ENCODE measurements around the gene WAPL. TPM values are rescaled to one million over a fixed set of nuclear protein-coding genes. Genes with fewer than 3 reads are reported as not detected.

The WAPL gene
- total and polyA plus RNA-seq, 2 of the 13 experiments (the other 11 are each of a cell fraction or from before 2014, with no cell fraction given): 13.2 to 43.5 TPM

DNA sequence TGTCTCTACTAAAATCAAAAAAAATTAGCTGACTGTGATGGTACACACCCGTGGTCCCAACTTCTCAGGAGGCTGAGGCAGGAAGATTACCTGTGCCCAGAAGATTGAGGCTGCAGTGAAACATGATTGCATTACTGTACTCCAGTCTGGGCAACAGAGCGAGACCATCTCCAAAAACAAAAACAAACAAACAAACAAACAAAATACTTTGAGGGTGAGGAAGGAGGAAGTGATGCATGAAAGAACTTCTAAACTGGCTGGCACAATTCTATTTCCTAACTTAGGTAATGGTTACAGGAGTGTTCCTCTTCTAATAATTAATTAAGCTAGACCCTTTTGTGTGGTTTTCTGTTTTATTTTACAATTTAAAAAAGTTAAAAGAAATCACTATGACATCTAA is 15.5 kb downstream of the WAPL start:
- Histone ChIP-seq H3K27me3 (ENCODE audit: control insufficient read depth in 1 of 2, insufficient read depth in 2 of 2, low read length in 2 of 2) (no peaks in the 10 kb centered on the region), H2AFZ (ENCODE audit: low read length) (no peak overlapping the region), H3K4me1 (ENCODE audit: insufficient read depth, low read length) (no peaks in the 10 kb centered on the region; the same call in 1 of the 2 replicates), H3K79me2 (ENCODE audit: insufficient read depth, low read length) (peaks cover 82% of the 10 kb centered on the region), H4K20me1 (ENCODE audit: insufficient read depth, low read length) (peaks cover 23% of the 10 kb centered on the region), H3K27ac (ENCODE audit: extremely low read length, insufficient read depth, low read length) (no peak overlapping the region), H3K9me3 (ENCODE audit: low read length) (no peaks in the 10 kb centered on the region), H3K4me3 (replicated peaks in 1 of 3; ENCODE audit: insufficient read depth in 1 of 3, low read depth in 2 of 3, low read length in 3 of 3) (no peak overlapping the region), H3K9ac (ENCODE audit: insufficient read depth, low read depth, low read length) (no peak overlapping the region), H3K4me2 (ENCODE audit: low read depth, low read length) (no peak overlapping the region), H3K36me3 (replicated peaks in 1 of 2; ENCODE audit: control insufficient read depth in 1 of 2, insufficient read depth in 2 of 2, low read length in 2 of 2) (peaks cover 10 to 55% of the 10 kb centered on the region in 2 experiments; a peak in 4 of 5 replicates)
- ChIA-PET CTCF (ENCODE audit: low intra/inter-chr PET ratio, low total read pairs) (no interaction called here), POLR2A (no interaction called here)
- DNase-seq (ENCODE audit: low spot score) (no peak), ATAC-seq (no peak), FAIRE-seq (no peak)
- intact Hi-C loops (cut with micrococcal nuclease; ENCODE audit: unreplicated experiment): loop anchor here (2.0 kb wide), 1 partner anchor 33 kb away; no protein-coding TSS in a partner anchor
- in situ Hi-C loops (cut with HindIII; ENCODE audit: extremely low pct_ligation_motif_present, low pct_unique_long_range_greater_than_20kb): no loop called here
- no TSS peak for BruUV-seq (replicated peaks)
- 98% methylated on average over 2 of the region's 2 CpGs for WGBS (ENCODE audit: low lambda C conversion rate)
- TF ChIP-seq EEA1 (CRISPR knock-in tag; IDR thresholded peaks at IDR 0.05; ENCODE audit: borderline replicate concordance) (no peak), SALL2 (CRISPR knock-in tag; IDR thresholded peaks at IDR 0.05) (no peak), TOPORS (CRISPR knock-in tag; IDR thresholded peaks at IDR 0.05) (no peak), SALL1 (CRISPR knock-in tag; IDR thresholded peaks at IDR 0.05) (no peak), TRIM24 (CRISPR knock-in tag; IDR thresholded peaks at IDR 0.05) (no peak), NFYC (CRISPR knock-in tag; IDR thresholded peaks at IDR 0.05) (no peak), MAZ (IDR thresholded peaks at IDR 0.05; ENCODE audit: borderline replicate concordance, low read depth, low read length) (no peak), MAZ (CRISPR knock-in tag; IDR thresholded peaks at IDR 0.05; ENCODE audit: low read depth) (no peak), SIN3A (IDR thresholded peaks at IDR 0.05; ENCODE audit: borderline replicate concordance, low read depth, low read length) (no peak), REXO4 (CRISPR knock-in tag; IDR thresholded peaks at IDR 0.05; ENCODE audit: borderline replicate concordance) (no peak), CEBPG (CRISPR knock-in tag; IDR thresholded peaks at IDR 0.05) (no peak), MBD4 (IDR thresholded peaks at IDR 0.05; ENCODE audit: borderline replicate concordance, low read length) (no peak), KLF6 (CRISPR knock-in tag; IDR thresholded peaks at IDR 0.05) (no peak), IRX3 (CRISPR knock-in tag; IDR thresholded peaks at IDR 0.05; ENCODE audit: borderline replicate concordance, low read depth) (no peak), ZNF784 (CRISPR knock-in tag; IDR thresholded peaks at IDR 0.05; ENCODE audit: borderline replicate concordance) (no peak)
- TF ChIP-seq, protein P1, sequence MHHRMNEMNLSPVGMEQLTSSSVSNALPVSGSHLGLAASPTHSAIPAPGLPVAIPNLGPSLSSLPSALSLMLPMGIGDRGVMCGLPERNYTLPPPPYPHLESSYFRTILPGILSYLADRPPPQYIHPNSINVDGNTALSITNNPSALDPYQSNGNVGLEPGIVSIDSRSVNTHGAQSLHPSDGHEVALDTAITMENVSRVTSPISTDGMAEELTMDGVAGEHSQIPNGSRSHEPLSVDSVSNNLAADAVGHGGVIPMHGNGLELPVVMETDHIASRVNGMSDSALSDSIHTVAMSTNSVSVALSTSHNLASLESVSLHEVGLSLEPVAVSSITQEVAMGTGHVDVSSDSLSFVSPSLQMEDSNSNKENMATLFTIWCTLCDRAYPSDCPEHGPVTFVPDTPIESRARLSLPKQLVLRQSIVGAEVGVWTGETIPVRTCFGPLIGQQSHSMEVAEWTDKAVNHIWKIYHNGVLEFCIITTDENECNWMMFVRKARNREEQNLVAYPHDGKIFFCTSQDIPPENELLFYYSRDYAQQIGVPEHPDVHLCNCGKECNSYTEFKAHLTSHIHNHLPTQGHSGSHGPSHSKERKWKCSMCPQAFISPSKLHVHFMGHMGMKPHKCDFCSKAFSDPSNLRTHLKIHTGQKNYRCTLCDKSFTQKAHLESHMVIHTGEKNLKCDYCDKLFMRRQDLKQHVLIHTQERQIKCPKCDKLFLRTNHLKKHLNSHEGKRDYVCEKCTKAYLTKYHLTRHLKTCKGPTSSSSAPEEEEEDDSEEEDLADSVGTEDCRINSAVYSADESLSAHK (CRISPR knock-in tag; IDR thresholded peaks at IDR 0.05; ENCODE audit: borderline replicate concordance): no peak
- TF ChIP-seq, protein P2, sequence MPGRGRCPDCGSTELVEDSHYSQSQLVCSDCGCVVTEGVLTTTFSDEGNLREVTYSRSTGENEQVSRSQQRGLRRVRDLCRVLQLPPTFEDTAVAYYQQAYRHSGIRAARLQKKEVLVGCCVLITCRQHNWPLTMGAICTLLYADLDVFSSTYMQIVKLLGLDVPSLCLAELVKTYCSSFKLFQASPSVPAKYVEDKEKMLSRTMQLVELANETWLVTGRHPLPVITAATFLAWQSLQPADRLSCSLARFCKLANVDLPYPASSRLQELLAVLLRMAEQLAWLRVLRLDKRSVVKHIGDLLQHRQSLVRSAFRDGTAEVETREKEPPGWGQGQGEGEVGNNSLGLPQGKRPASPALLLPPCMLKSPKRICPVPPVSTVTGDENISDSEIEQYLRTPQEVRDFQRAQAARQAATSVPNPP (CRISPR knock-in tag; IDR thresholded peaks at IDR 0.05): no peak
- TF ChIP-seq, protein P3, sequence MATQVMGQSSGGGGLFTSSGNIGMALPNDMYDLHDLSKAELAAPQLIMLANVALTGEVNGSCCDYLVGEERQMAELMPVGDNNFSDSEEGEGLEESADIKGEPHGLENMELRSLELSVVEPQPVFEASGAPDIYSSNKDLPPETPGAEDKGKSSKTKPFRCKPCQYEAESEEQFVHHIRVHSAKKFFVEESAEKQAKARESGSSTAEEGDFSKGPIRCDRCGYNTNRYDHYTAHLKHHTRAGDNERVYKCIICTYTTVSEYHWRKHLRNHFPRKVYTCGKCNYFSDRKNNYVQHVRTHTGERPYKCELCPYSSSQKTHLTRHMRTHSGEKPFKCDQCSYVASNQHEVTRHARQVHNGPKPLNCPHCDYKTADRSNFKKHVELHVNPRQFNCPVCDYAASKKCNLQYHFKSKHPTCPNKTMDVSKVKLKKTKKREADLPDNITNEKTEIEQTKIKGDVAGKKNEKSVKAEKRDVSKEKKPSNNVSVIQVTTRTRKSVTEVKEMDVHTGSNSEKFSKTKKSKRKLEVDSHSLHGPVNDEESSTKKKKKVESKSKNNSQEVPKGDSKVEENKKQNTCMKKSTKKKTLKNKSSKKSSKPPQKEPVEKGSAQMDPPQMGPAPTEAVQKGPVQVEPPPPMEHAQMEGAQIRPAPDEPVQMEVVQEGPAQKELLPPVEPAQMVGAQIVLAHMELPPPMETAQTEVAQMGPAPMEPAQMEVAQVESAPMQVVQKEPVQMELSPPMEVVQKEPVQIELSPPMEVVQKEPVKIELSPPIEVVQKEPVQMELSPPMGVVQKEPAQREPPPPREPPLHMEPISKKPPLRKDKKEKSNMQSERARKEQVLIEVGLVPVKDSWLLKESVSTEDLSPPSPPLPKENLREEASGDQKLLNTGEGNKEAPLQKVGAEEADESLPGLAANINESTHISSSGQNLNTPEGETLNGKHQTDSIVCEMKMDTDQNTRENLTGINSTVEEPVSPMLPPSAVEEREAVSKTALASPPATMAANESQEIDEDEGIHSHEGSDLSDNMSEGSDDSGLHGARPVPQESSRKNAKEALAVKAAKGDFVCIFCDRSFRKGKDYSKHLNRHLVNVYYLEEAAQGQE (IDR thresholded peaks at IDR 0.05; ENCODE audit: borderline replicate concordance in 1 of 2, low read depth in 1 of 2, low read length in 2 of 2): no peak
